ENCODE results near the gene MDFI. TPM values are rescaled to one million over a fixed set of nuclear protein-coding genes. Genes with fewer than 3 reads are reported as not detected.

MDFI gene
- total RNA-seq, 1 donor from 2014 or later = 11.0 TPM

GRCh38 chr6:41653691-41654090, 15.4 kb downstream of the MDFI start:
- intact Hi-C loops (cut with DNase I) = no loop called here
- no peaks in the 10 kb centered on the region for H3K36me3 ChIP-seq
- H3K4me3 ChIP-seq = no peak overlapping the region
- H3K27ac ChIP-seq = no peak overlapping the region
- no peak for TF ChIP-seq CTCF (IDR thresholded peaks at IDR 0.05)
- H3K27me3 ChIP-seq = peaks cover 3% of the 10 kb centered on the region
- no peaks in the 10 kb centered on the region for H3K9me3 ChIP-seq
- no peak for DNase-seq
- H3K4me1 ChIP-seq = peaks cover 9% of the 10 kb centered on the region
- no peak for ATAC-seq

GRCh38 chr6:41654151-41654697, 16.0 kb downstream of the MDFI start:
- H3K27ac ChIP-seq = no peak overlapping the region
- no peak for DNase-seq
- no peak for ATAC-seq
- intact Hi-C loops (cut with DNase I) = no loop called here
- peaks cover 9% of the 10 kb centered on the region for H3K4me1 ChIP-seq
- H3K9me3 ChIP-seq = no peaks in the 10 kb centered on the region
- no peak overlapping the region for H3K4me3 ChIP-seq
- TF ChIP-seq CTCF (IDR thresholded peaks at IDR 0.05) = no peak
- H3K27me3 ChIP-seq = peaks cover 4% of the 10 kb centered on the region
- H3K36me3 ChIP-seq = no peaks in the 10 kb centered on the region

- TF ChIP-seq CTCF (IDR thresholded peaks at IDR 0.05) = no peak
- peaks cover 4% of the 10 kb centered on the region for H3K27me3 ChIP-seq
- H3K27ac ChIP-seq = no peak overlapping the region
- peaks cover 9% of the 10 kb centered on the region for H3K4me1 ChIP-seq
- no peak overlapping the region for H3K4me3 ChIP-seq
- DNase-seq = no peak
- no peaks in the 10 kb centered on the region for H3K9me3 ChIP-seq
- H3K36me3 ChIP-seq = no peaks in the 10 kb centered on the region
- ATAC-seq = no peak
- intact Hi-C loops (cut with DNase I) = no loop called here
These were observed 16.5 kb downstream of the MDFI start for GRCh38 chr6:41654698-41655151.

GRCh38 chr6:41655176-41655575, 16.9 kb downstream of the MDFI start:
- intact Hi-C loops (cut with DNase I) = no loop called here

GRCh38 chr6:41655646-41656001, 17.4 kb downstream of the MDFI start:
- intact Hi-C loops (cut with DNase I) = no loop called here
- Histone ChIP-seq H3K36me3 (no peaks in the 10 kb centered on the region), H3K4me3 (no peak overlapping the region), H3K9me3 (no peaks in the 10 kb centered on the region), H3K27me3 (peaks cover 4% of the 10 kb centered on the region), H3K4me1 (peaks cover 9% of the 10 kb centered on the region), H3K27ac (no peak overlapping the region)
- DNase-seq (no peak), ATAC-seq (no peak)
- TF ChIP-seq CTCF (IDR thresholded peaks at IDR 0.05) = no peak

More at GRCh38 chr6:41655176-41655575, 16.9 kb downstream of the MDFI start:
- no peaks in the 10 kb centered on the region for H3K36me3 ChIP-seq
- no peak for TF ChIP-seq CTCF (IDR thresholded peaks at IDR 0.05)
- H3K9me3 ChIP-seq = no peaks in the 10 kb centered on the region
- peaks cover 9% of the 10 kb centered on the region for H3K4me1 ChIP-seq
- peaks cover 4% of the 10 kb centered on the region for H3K27me3 ChIP-seq
- no peak overlapping the region for H3K27ac ChIP-seq
- no peak overlapping the region for H3K4me3 ChIP-seq
- ATAC-seq (no peak), DNase-seq (no peak)
